H1 (cell line): ENCODE measurements around the gene SKAP1. TPM values are rescaled to one million over a fixed set of nuclear protein-coding genes. Genes with fewer than 3 reads are reported as not detected.

ENCODE experiments used
- ASH2L ChIP-seq: fragments of 200-600, 300-600 bp; sonication (generic); IDR thresholded peaks from one replicate; pipeline ENCODE4 v1.7.1; 2017; ENCODE audit warnings: low read length
- CHD1 ChIP-seq: IDR thresholded peaks from 2 replicates; pipeline ENCODE4 v1.6.1; 2012; ENCODE audit warnings: low read depth, low read length, improper control_type of control experiment
- CTCF ChIP-seq, 3 experiments: IDR thresholded peaks; 1 replicate in 2 of 3; 2 replicates in 1 of 3; pipeline versions ENCODE4 v1.5.1 to v1.6.1; 2011; ENCODE audit warnings: low read length in 3 of 3, mild to moderate bottlenecking in 3 of 3, inconsistent platforms in 2 of 3, low read depth in 1 of 3, moderate library complexity in 1 of 3; ENCODE audit not compliant: insufficient read depth in 1 of 3; ENCODE audit errors: control extremely low read depth in 1 of 3
- FOSL1 ChIP-seq: IDR thresholded peaks from 2 replicates; pipeline ENCODE4 v1.6.1; 2011; ENCODE audit warnings: mild to moderate bottlenecking, low read depth, low read length, moderate library complexity; ENCODE audit not compliant: insufficient read depth
- KDM5A ChIP-seq: fragments of 200-600 bp; IDR thresholded peaks from 2 replicates; pipeline ENCODE4 v1.7.1; 2012; ENCODE audit warnings: mild to moderate bottlenecking, low read length, inconsistent platforms, mixed read lengths
- NANOG ChIP-seq: IDR thresholded peaks from 2 replicates; pipeline ENCODE4 v1.6.1; 2011; ENCODE audit warnings: low read length, low read depth, mild to moderate bottlenecking, inconsistent platforms; ENCODE audit not compliant: insufficient read depth, poor library complexity, severe bottlenecking
- PHF8 ChIP-seq: fragments of 200-600 bp; sonication (generic); conservative IDR thresholded peaks from 2 replicates; pipeline ENCODE4 v1.7.1; 2012; ENCODE audit warnings: low read depth, mild to moderate bottlenecking, inconsistent platforms, low read length, moderate library complexity
- POLR2AphosphoS5 ChIP-seq: IDR thresholded peaks from 2 replicates; pipeline ENCODE4 v1.6.1; 2011; ENCODE audit warnings: low read depth, low read length
- RAD21 ChIP-seq, 2 experiments: IDR thresholded peaks in 1 of 2; conservative IDR thresholded peaks in 1 of 2; 2 replicates each; pipeline ENCODE4 v1.6.1; 2011; ENCODE audit warnings: low read depth in 2 of 2, low read length in 2 of 2, improper control_type of control experiment in 1 of 2, inconsistent platforms in 1 of 2, mild to moderate bottlenecking in 1 of 2, moderate library complexity in 1 of 2
- SAP30 ChIP-seq: fragments of 300-600 bp; sonication (generic); IDR thresholded peaks from 2 replicates; pipeline ENCODE4 v1.7.1; 2012; ENCODE audit warnings: low read length, moderate library complexity, mild to moderate bottlenecking, inconsistent platforms; ENCODE audit not compliant: insufficient read depth, insufficient replicate concordance
- SP1 ChIP-seq: IDR thresholded peaks from 2 replicates; pipeline ENCODE4 v1.6.1; 2011; ENCODE audit warnings: low read depth, low read length
- TAF1 ChIP-seq: IDR thresholded peaks from 2 replicates; pipeline ENCODE4 v1.6.1; 2011; ENCODE audit warnings: mild to moderate bottlenecking, low read depth, low read length
- TAF7 ChIP-seq: optimal IDR thresholded peaks from 2 replicates; pipeline ENCODE3; 2011; ENCODE audit warnings: low read depth, mild to moderate bottlenecking, inconsistent platforms, low read length, moderate library complexity, borderline replicate concordance
- TBP ChIP-seq: IDR thresholded peaks from 2 replicates; pipeline ENCODE4 v1.6.1; 2011; ENCODE audit warnings: low read depth, low read length, improper control_type of control experiment
- YY1 ChIP-seq: IDR thresholded peaks from 2 replicates; pipeline ENCODE4 v1.6.1; 2011; ENCODE audit warnings: low read depth, mild to moderate bottlenecking, low read length
- polyA plus RNA-seq, 7 experiments: library from polyadenylated mRNA; depleted of rRNA in 3 of 7; stranded (reverse) in 5 of 7; unstranded in 2 of 7; fragments of >200 nt in 5 of 7; fragments of 200-250 nt in 2 of 7; gene quantifications; 1 replicate in 5 of 7; 2 replicates in 1 of 7; 4 replicates in 1 of 7; pipeline versions ENCODE4 v1.2.1 to v1.2.3, GENCODE V29; 2011 to 2013; ENCODE audit warnings: missing spikeins in 2 of 7, mixed read lengths in 2 of 7
- total RNA-seq: library from RNA; stranded (reverse); fragmentation: NEBNext Ultra II Directional; extraction: Animal tissue kit (Norgen Biotek cat#: 25700); gene quantifications from 2 replicates; pipeline ENCODE4 v1.2.1, GENCODE V29; 2021

Gene SKAP1
- total and polyA plus RNA-seq, 2 of the 8 experiments (the other 6 are each of a cell fraction or from before 2014, with no cell fraction given), result not detected

GRCh38 chr17:48100591-48101011 lies 329.4 kb downstream of the SKAP1 start (continued):
- 0 out of 4 replicates have a peak, but pooled peaks of 1 of the 3 experiments have one; percentile 3 for TF ChIP-seq CTCF (IDR thresholded peaks at IDR 0.05; ENCODE audit: control extremely low read depth in 1 of 3, insufficient read depth in 1 of 3, low read depth in 1 of 3, low read length in 3 of 3)
- peak; percentile 38; the same call in 1 of the 2 replicates for TF ChIP-seq TBP
- no peak for TF ChIP-seq NANOG
- TF ChIP-seq PHF8, result 0 out of 2 replicates have a peak, but pooled peaks have one; percentile 60
- TF ChIP-seq SP1, result 0 out of 2 replicates have a peak, but pooled peaks have one; percentile 20
- peak; percentile 27 for TF ChIP-seq SAP30
- TF ChIP-seq ASH2L, result peak; percentile 22
- no peak for TF ChIP-seq CHD1
- no peak for TF ChIP-seq FOSL1
- TF ChIP-seq TAF1, result peak; percentile 61; the same call in 1 of the 2 replicates
- no peak for TF ChIP-seq RAD21 (IDR thresholded peaks at IDR 0.05 in 1 of 2, conservative IDR thresholded peaks at IDR 0.05 in 1 of 2; ENCODE audit: low read depth in 2 of 2, low read length in 2 of 2)
- no peak for TF ChIP-seq KDM5A
- TF ChIP-seq YY1, result no peak
- TF ChIP-seq TAF7, result peak; percentile 35
- TF ChIP-seq POLR2AphosphoS5, result peak; percentile 52
